GM18499 (cell line): ENCODE results near the gene ADAMTS13.

Experiments
- ATAC-seq: cut with Tn5 transposase; IDR thresholded peaks from one replicate; pipeline ENCODE4 v1.9.1; 2021; ENCODE audit warnings: moderate number of reproducible peaks; ENCODE audit not compliant: insufficient read depth, unreplicated experiment

The ADAMTS13 gene

GRCh38 chr9:133420392-133420827, 1.8 kb upstream of the ADAMTS13 start:
- no peak for ATAC-seq

- ATAC-seq, result no peak
Observed at GRCh38 chr9:133423216-133423615, 1.0 kb downstream of the ADAMTS13 start.

- ATAC-seq, result no peak
Observed at GRCh38 chr9:133424187-133424586, 2.0 kb downstream of the ADAMTS13 start.

GRCh38 chr9:133425049-133425632, 3.0 kb downstream of the ADAMTS13 start:
- no peak for ATAC-seq

- ATAC-seq, result no peak
Observed at GRCh38 chr9:133426011-133426410, 3.8 kb downstream of the ADAMTS13 start.

GRCh38 chr9:133427658-133428348, 5.6 kb downstream of the ADAMTS13 start:
- ATAC-seq, result no peak

GRCh38 chr9:133428617-133429101, 6.5 kb downstream of the ADAMTS13 start:
- ATAC-seq, result no peak

GRCh38 chr9:133429214-133429613, 7.0 kb downstream of the ADAMTS13 start:
- ATAC-seq, result no peak

GRCh38 chr9:133429641-133430161, 7.5 kb downstream of the ADAMTS13 start:
- no peak for ATAC-seq

GRCh38 chr9:133430244-133430643, 8.1 kb downstream of the ADAMTS13 start:
- ATAC-seq, result no peak

- no peak for ATAC-seq
Observed at GRCh38 chr9:133433351-133433843, 11.2 kb downstream of the ADAMTS13 start.

GRCh38 chr9:133436681-133437080, 14.5 kb downstream of the ADAMTS13 start:
- no peak for ATAC-seq

GRCh38 chr9:133437753-133438531, 15.8 kb downstream of the ADAMTS13 start:
- no peak for ATAC-seq

GRCh38 chr9:133439337-133439736, 17.2 kb downstream of the ADAMTS13 start:
- no peak for ATAC-seq

GRCh38 chr9:133440874-133441273, 18.7 kb downstream of the ADAMTS13 start:
- no peak for ATAC-seq

GRCh38 chr9:133441571-133441970, 19.4 kb downstream of the ADAMTS13 start:
- no peak for ATAC-seq

- no peak for ATAC-seq
Observed at GRCh38 chr9:133443248-133443647, 21.1 kb downstream of the ADAMTS13 start.

- ATAC-seq, result no peak
Observed at GRCh38 chr9:133443982-133444381, 21.8 kb downstream of the ADAMTS13 start.

- ATAC-seq, result no peak
Observed at GRCh38 chr9:133445293-133445969, 23.3 kb downstream of the ADAMTS13 start.

- ATAC-seq, result no peak
Observed at GRCh38 chr9:133448487-133448972, 26.4 kb downstream of the ADAMTS13 start.
